Mucosa of stomach (tissue), 1 donor: Measurements from ENCODE around the gene ZC3H18.

Experiments used
- H3K27me3 ChIP-seq: one replicate; pipeline ENCODE4 v1.7.0; 2013; ENCODE audit warnings: mild to moderate bottlenecking, low read length; ENCODE audit not compliant: control insufficient read depth, insufficient read depth
- H3K36me3 ChIP-seq: one replicate; pipeline ENCODE4 v1.7.0; 2013; ENCODE audit warnings: low read length; ENCODE audit not compliant: control insufficient read depth, insufficient read depth
- H3K4me1 ChIP-seq: one replicate; pipeline ENCODE4 v1.7.0; 2013; ENCODE audit warnings: mild to moderate bottlenecking, low read length; ENCODE audit not compliant: control insufficient read depth, insufficient read depth
- H3K4me3 ChIP-seq: one replicate; pipeline ENCODE4 v1.7.0; 2013; ENCODE audit warnings: low read length
- H3K9ac ChIP-seq: one replicate; pipeline ENCODE4 v1.7.0; 2013; ENCODE audit warnings: mild to moderate bottlenecking, low read length, moderate library complexity
- H3K9me3 ChIP-seq: one replicate; pipeline ENCODE4 v1.7.0; 2013; ENCODE audit warnings: mild to moderate bottlenecking, low read length, moderate library complexity; ENCODE audit not compliant: control insufficient read depth
- donor health status: Pancreatic carcinoma.

The ZC3H18 gene

GRCh38 chr16:88581033-88581432 lies 10.8 kb downstream of the ZC3H18 start:
- Histone ChIP-seq H3K9me3 (no peaks in the 10 kb centered on the region), H3K27me3 (no peaks in the 10 kb centered on the region), H3K4me3 (no peak overlapping the region), H3K9ac (no peak overlapping the region), H3K36me3 (no peaks in the 10 kb centered on the region), H3K4me1 (no peaks in the 10 kb centered on the region)

GRCh38 chr16:88582912-88583575 lies 12.8 kb downstream of the ZC3H18 start:
- no peaks in the 10 kb centered on the region for H3K4me1 ChIP-seq
- H3K4me3 ChIP-seq, result no peak overlapping the region
- H3K9me3 ChIP-seq, result no peaks in the 10 kb centered on the region
- no peaks in the 10 kb centered on the region for H3K27me3 ChIP-seq
- H3K9ac ChIP-seq, result no peak overlapping the region
- peaks cover 9% of the 10 kb centered on the region for H3K36me3 ChIP-seq

GRCh38 chr16:88584676-88585075 lies 14.5 kb downstream of the ZC3H18 start:
- peaks cover 16% of the 10 kb centered on the region for H3K36me3 ChIP-seq
- no peaks in the 10 kb centered on the region for H3K27me3 ChIP-seq
- no peaks in the 10 kb centered on the region for H3K4me1 ChIP-seq
- no peak overlapping the region for H3K4me3 ChIP-seq
- no peak overlapping the region for H3K9ac ChIP-seq
- no peaks in the 10 kb centered on the region for H3K9me3 ChIP-seq

- H3K9me3 ChIP-seq, result no peaks in the 10 kb centered on the region
- H3K9ac ChIP-seq, result no peak overlapping the region
- no peak overlapping the region for H3K4me3 ChIP-seq
- H3K36me3 ChIP-seq, result peaks cover 16% of the 10 kb centered on the region
- no peaks in the 10 kb centered on the region for H3K27me3 ChIP-seq
- no peaks in the 10 kb centered on the region for H3K4me1 ChIP-seq
These were observed 15.1 kb downstream of the ZC3H18 start for GRCh38 chr16:88585269-88585668.

GRCh38 chr16:88585927-88586581 lies 15.9 kb downstream of the ZC3H18 start:
- Histone ChIP-seq H3K4me3 (no peak overlapping the region), H3K27me3 (no peaks in the 10 kb centered on the region), H3K9me3 (no peaks in the 10 kb centered on the region), H3K4me1 (no peaks in the 10 kb centered on the region), H3K9ac (no peak overlapping the region), H3K36me3 (peaks cover 16% of the 10 kb centered on the region)

GRCh38 chr16:88588148-88588547 lies 17.9 kb downstream of the ZC3H18 start:
- no peak overlapping the region for H3K9ac ChIP-seq
- H3K9me3 ChIP-seq, result no peaks in the 10 kb centered on the region
- H3K4me1 ChIP-seq, result no peaks in the 10 kb centered on the region
- no peak overlapping the region for H3K4me3 ChIP-seq
- H3K36me3 ChIP-seq, result peaks cover 16% of the 10 kb centered on the region
- no peaks in the 10 kb centered on the region for H3K27me3 ChIP-seq

- no peaks in the 10 kb centered on the region for H3K27me3 ChIP-seq
- H3K9me3 ChIP-seq, result no peaks in the 10 kb centered on the region
- no peak overlapping the region for H3K9ac ChIP-seq
- no peaks in the 10 kb centered on the region for H3K4me1 ChIP-seq
- H3K36me3 ChIP-seq, result peaks cover 16% of the 10 kb centered on the region
- no peak overlapping the region for H3K4me3 ChIP-seq
These were observed 18.6 kb downstream of the ZC3H18 start for GRCh38 chr16:88588754-88589153.

GRCh38 chr16:88589441-88589840 lies 19.2 kb downstream of the ZC3H18 start:
- H3K4me1 ChIP-seq, result no peaks in the 10 kb centered on the region
- no peak overlapping the region for H3K4me3 ChIP-seq
- no peak overlapping the region for H3K9ac ChIP-seq
- no peaks in the 10 kb centered on the region for H3K9me3 ChIP-seq
- H3K36me3 ChIP-seq, result peaks cover 16% of the 10 kb centered on the region
- no peaks in the 10 kb centered on the region for H3K27me3 ChIP-seq

GRCh38 chr16:88591577-88592021 lies 21.4 kb downstream of the ZC3H18 start:
- Histone ChIP-seq H3K9ac (no peak overlapping the region), H3K27me3 (no peaks in the 10 kb centered on the region), H3K36me3 (peaks cover 16% of the 10 kb centered on the region), H3K9me3 (no peaks in the 10 kb centered on the region), H3K4me3 (no peak overlapping the region), H3K4me1 (no peaks in the 10 kb centered on the region)

- peaks cover 7% of the 10 kb centered on the region for H3K36me3 ChIP-seq
- H3K27me3 ChIP-seq, result no peaks in the 10 kb centered on the region
- H3K4me1 ChIP-seq, result no peaks in the 10 kb centered on the region
- H3K9ac ChIP-seq, result no peak overlapping the region
- no peaks in the 10 kb centered on the region for H3K9me3 ChIP-seq
- no peak overlapping the region for H3K4me3 ChIP-seq
These were observed 22.9 kb downstream of the ZC3H18 start for GRCh38 chr16:88593061-88593460.

- H3K27me3 ChIP-seq, result no peaks in the 10 kb centered on the region
- H3K9me3 ChIP-seq, result no peaks in the 10 kb centered on the region
- no peaks in the 10 kb centered on the region for H3K4me1 ChIP-seq
- peaks cover 4% of the 10 kb centered on the region for H3K36me3 ChIP-seq
- no peak overlapping the region for H3K9ac ChIP-seq
- H3K4me3 ChIP-seq, result no peak overlapping the region
These were observed 23.3 kb downstream of the ZC3H18 start for GRCh38 chr16:88593489-88593888.

GRCh38 chr16:88593910-88594309 lies 23.7 kb downstream of the ZC3H18 start:
- no peaks in the 10 kb centered on the region for H3K9me3 ChIP-seq
- H3K4me3 ChIP-seq, result no peak overlapping the region
- H3K27me3 ChIP-seq, result no peaks in the 10 kb centered on the region
- H3K9ac ChIP-seq, result no peak overlapping the region
- H3K4me1 ChIP-seq, result no peaks in the 10 kb centered on the region
- peaks cover 4% of the 10 kb centered on the region for H3K36me3 ChIP-seq
